ENCODE results near the gene OR6Q1.

DNA sequence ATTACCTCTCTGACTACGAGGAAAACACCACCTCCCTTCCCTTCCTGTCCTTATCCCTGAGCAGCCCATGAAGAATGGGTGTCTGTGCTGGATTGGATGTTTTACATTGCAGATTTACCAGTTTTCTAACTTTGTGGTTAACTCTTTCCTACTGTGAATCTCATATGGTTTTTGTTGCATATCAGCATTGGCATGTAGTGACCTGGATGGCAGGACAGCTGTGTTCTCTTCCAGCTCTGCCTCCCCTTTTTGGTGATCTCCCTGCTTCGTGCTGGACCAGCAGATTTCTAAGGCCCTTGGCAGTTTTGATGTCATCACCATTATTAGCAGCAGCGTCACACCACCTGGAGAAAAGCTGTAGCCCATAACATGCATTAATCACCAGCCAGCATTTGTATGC, 26.7 kb downstream of the OR6Q1 start:
- TF ChIP-seq EZH2phosphoT487 (IDR thresholded peaks at IDR 0.05; ENCODE audit: borderline replicate concordance): no peak
- TF ChIP-seq, protein P1, sequence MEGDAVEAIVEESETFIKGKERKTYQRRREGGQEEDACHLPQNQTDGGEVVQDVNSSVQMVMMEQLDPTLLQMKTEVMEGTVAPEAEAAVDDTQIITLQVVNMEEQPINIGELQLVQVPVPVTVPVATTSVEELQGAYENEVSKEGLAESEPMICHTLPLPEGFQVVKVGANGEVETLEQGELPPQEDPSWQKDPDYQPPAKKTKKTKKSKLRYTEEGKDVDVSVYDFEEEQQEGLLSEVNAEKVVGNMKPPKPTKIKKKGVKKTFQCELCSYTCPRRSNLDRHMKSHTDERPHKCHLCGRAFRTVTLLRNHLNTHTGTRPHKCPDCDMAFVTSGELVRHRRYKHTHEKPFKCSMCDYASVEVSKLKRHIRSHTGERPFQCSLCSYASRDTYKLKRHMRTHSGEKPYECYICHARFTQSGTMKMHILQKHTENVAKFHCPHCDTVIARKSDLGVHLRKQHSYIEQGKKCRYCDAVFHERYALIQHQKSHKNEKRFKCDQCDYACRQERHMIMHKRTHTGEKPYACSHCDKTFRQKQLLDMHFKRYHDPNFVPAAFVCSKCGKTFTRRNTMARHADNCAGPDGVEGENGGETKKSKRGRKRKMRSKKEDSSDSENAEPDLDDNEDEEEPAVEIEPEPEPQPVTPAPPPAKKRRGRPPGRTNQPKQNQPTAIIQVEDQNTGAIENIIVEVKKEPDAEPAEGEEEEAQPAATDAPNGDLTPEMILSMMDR (conservative IDR thresholded peaks at IDR 0.05; ENCODE audit: low read length): no peak

Data from Loucy (cell line).